Fibroblast of lung (primary cell): ENCODE data around the gene ABCG2. TPM values are rescaled to one million over a fixed set of nuclear protein-coding genes. Genes with fewer than 3 reads are reported as not detected.
A peak's percentile ranks its signal among the peaks of the same experiment; 100 is the strongest.

ENCODE experiments used
- DNase-seq, 2 donors: peaks; one replicate each; pipeline versions ENCODE4 v3.0.0 to v3.0.0-alpha.2; 2010; ENCODE audit warnings: low read depth in 2 of 2
- H2AFZ ChIP-seq: 2 replicates; pipeline ENCODE4 v1.5.1; 2012; ENCODE audit warnings: low read length, control low read depth, inconsistent platforms
- H3K27ac ChIP-seq: 2 replicates; pipeline ENCODE4 v1.5.1; 2011; ENCODE audit warnings: low read length, control low read depth; ENCODE audit not compliant: insufficient read depth
- H3K27me3 ChIP-seq: 2 replicates; pipeline ENCODE4 v1.5.1; 2011; ENCODE audit warnings: mild to moderate bottlenecking, low read length; ENCODE audit not compliant: control insufficient read depth, insufficient read depth
- H3K36me3 ChIP-seq: 2 replicates; pipeline ENCODE4 v1.5.1; 2011; ENCODE audit warnings: low read length; ENCODE audit not compliant: control insufficient read depth, insufficient read depth
- H3K4me1 ChIP-seq: 2 replicates; pipeline ENCODE4 v1.5.1; 2011; ENCODE audit warnings: low read length; ENCODE audit not compliant: control insufficient read depth, insufficient read depth; ENCODE audit errors: extremely low read depth
- H3K4me2 ChIP-seq: 2 replicates; pipeline ENCODE4 v1.5.1; 2011; ENCODE audit warnings: low read length, control low read depth; ENCODE audit not compliant: insufficient read depth; ENCODE audit errors: extremely low read depth
- H3K4me3 ChIP-seq, 4 experiments: fragments of 200-600 bp in 1 of 4; sonication (generic) in 1 of 4; replicated peaks in 1 of 4; 2 replicates each; pipeline ENCODE4 v1.5.1; 2011 to 2016; ENCODE audit warnings: low read length in 4 of 4, low read depth in 3 of 4, mild to moderate bottlenecking in 3 of 4, control low read depth in 2 of 4, inconsistent platforms in 1 of 4, mixed read lengths in 1 of 4; ENCODE audit not compliant: insufficient read depth in 1 of 4; ENCODE audit errors: control extremely low read depth in 1 of 4
- H3K79me2 ChIP-seq: 2 replicates; pipeline ENCODE4 v1.5.1; 2012; ENCODE audit warnings: mild to moderate bottlenecking, low read length, inconsistent platforms; ENCODE audit not compliant: control insufficient read depth, insufficient read depth
- H3K9ac ChIP-seq: 2 replicates; pipeline ENCODE4 v1.5.1; 2011; ENCODE audit warnings: mild to moderate bottlenecking, low read length, control low read depth; ENCODE audit not compliant: insufficient read depth
- H3K9me3 ChIP-seq: 2 replicates; pipeline ENCODE4 v1.5.1; 2012; ENCODE audit warnings: low read depth, low read length; ENCODE audit not compliant: control insufficient read depth, insufficient read depth
- H4K20me1 ChIP-seq: 2 replicates; pipeline ENCODE4 v1.5.1; 2011; ENCODE audit warnings: low read length; ENCODE audit not compliant: control insufficient read depth, insufficient read depth; ENCODE audit errors: extremely low read depth
- CTCF ChIP-seq, 2 donors: IDR thresholded peaks in 1 of 2; conservative IDR thresholded peaks in 1 of 2; 1 replicate in 1 of 2; 2 replicates in 1 of 2; pipeline ENCODE4 v1.5.1; 2011 to 2012; ENCODE audit warnings: low read length in 2 of 2, control low read depth in 1 of 2, inconsistent platforms in 1 of 2, low read depth in 1 of 2, mild to moderate bottlenecking in 1 of 2
- EZH2 ChIP-seq: IDR thresholded peaks from 2 replicates; pipeline ENCODE4 v1.5.1; 2012; ENCODE audit warnings: low read length, control low read depth, mild to moderate bottlenecking; ENCODE audit errors: missing control alignments
- polyA plus RNA-seq, 2 donors: library from polyadenylated mRNA; depleted of rRNA in 1 of 2; stranded (reverse) in 1 of 2; unstranded in 1 of 2; fragments of >200 nt; gene quantifications; 2 replicates each; pipeline ENCODE4 v1.2.1, GENCODE V29; 2011 to 2012; ENCODE audit warnings: missing spikeins in 1 of 2
- total RNA-seq: library from RNA; depleted of rRNA; stranded (reverse); fragments of >200 nt; gene quantifications from 2 replicates; pipeline ENCODE4 v1.2.1, GENCODE V29; 2014

ABCG2 gene
- total and polyA plus RNA-seq, 2 donors (not counting 1 experiment from before 2014, with no cell fraction given) = 1.3 to 5.5 TPM

- Histone ChIP-seq H3K79me2 (no peaks in the 10 kb centered on the region), H4K20me1 (no peaks in the 10 kb centered on the region), H3K4me1 (peaks cover 8% of the 10 kb centered on the region), H3K4me3 (no peak overlapping the region), H3K36me3 (no peaks in the 10 kb centered on the region), H3K9ac (no peak overlapping the region), H3K9me3 (no peaks in the 10 kb centered on the region), H3K27ac (peak overlapping the region; percentile 57), H3K27me3 (no peaks in the 10 kb centered on the region), H2AFZ (no peak overlapping the region), H3K4me2 (no peak overlapping the region)
- peak; percentile 79 to 83 for DNase-seq
- TF ChIP-seq EZH2 (no peak), CTCF (conservative IDR thresholded peaks at IDR 0.05 in 1 of 2, IDR thresholded peaks at IDR 0.05 in 1 of 2; ENCODE audit: low read depth in 1 of 2, low read length in 2 of 2) (no peak)
These were observed 19.9 kb downstream of the ABCG2 start for GRCh38 chr4:88138561-88138960.

- DNase-seq = peak in 1 of 2 donors; percentile 64
- Histone ChIP-seq H3K79me2 (no peaks in the 10 kb centered on the region), H3K4me3 (no peak overlapping the region), H3K4me2 (no peak overlapping the region), H3K9me3 (no peaks in the 10 kb centered on the region), H3K4me1 (peaks cover 8% of the 10 kb centered on the region), H3K36me3 (no peaks in the 10 kb centered on the region), H4K20me1 (no peaks in the 10 kb centered on the region), H3K27me3 (no peaks in the 10 kb centered on the region), H2AFZ (no peak overlapping the region), H3K9ac (no peak overlapping the region), H3K27ac (peak overlapping the region; percentile 57)
- no peak for TF ChIP-seq EZH2
- no peak for TF ChIP-seq CTCF (conservative IDR thresholded peaks at IDR 0.05 in 1 of 2, IDR thresholded peaks at IDR 0.05 in 1 of 2; ENCODE audit: low read depth in 1 of 2, low read length in 2 of 2)
These were observed 21.3 kb downstream of the ABCG2 start for GRCh38 chr4:88137112-88137511.

- H3K27ac ChIP-seq = no peak overlapping the region
- no peaks in the 10 kb centered on the region for H3K27me3 ChIP-seq
- H3K79me2 ChIP-seq = no peaks in the 10 kb centered on the region
- no peak overlapping the region for H3K4me3 ChIP-seq
- H3K9me3 ChIP-seq = no peaks in the 10 kb centered on the region
- no peak overlapping the region for H3K9ac ChIP-seq
- H2AFZ ChIP-seq = no peak overlapping the region
- H3K4me1 ChIP-seq = peaks cover 8% of the 10 kb centered on the region
- no peak overlapping the region for H3K4me2 ChIP-seq
- no peaks in the 10 kb centered on the region for H4K20me1 ChIP-seq
- TF ChIP-seq CTCF (conservative IDR thresholded peaks at IDR 0.05 in 1 of 2, IDR thresholded peaks at IDR 0.05 in 1 of 2; ENCODE audit: low read depth in 1 of 2, low read length in 2 of 2) = no peak
- no peak for TF ChIP-seq EZH2
- no peak for DNase-seq
- H3K36me3 ChIP-seq = no peaks in the 10 kb centered on the region
These were observed 22.2 kb downstream of the ABCG2 start for GRCh38 chr4:88136249-88136648.
